Measurements from ENCODE around the gene HMCES.

DNA sequence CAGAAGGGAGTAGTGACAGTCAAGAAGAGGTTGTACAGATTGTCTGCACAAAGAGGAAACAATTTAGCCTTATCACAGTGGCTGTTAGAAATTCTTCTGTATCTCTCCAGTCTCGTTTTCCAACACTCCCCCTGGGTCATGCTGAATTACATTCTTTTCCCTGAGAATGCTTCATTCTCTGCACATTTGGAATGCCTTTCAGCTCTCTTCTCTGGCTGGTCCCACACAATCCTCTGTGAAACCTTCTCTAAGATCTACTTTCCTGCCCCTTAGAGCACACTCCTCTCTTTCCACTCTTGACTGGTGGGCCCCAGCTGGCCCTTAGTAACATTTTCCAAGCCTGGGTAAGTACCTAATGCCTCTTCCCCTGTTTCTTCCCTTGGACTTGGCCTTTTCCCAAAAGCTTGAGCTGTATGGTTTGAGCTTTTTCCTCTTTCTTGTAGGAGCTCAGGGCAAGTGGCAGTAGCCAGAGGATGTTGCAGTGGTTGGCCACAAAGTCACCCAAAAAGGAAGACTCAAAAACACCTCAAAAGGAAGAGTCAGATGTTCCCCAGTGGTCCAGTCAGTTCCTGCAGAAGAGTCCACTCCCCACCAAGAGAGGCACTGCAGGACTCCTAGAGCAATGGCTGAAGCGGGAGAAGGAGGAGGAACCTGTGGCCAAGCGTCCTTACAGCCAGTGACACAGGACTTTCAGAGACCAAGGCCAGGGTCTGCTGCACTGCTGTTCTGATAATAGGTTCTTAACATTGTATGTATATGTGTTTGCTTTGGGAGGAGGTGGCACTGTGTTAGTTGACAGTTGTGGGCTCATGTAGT is 25.7 kb downstream of the HMCES start:
- TF ChIP-seq GATA2 (CRISPR knock-in tag; IDR thresholded peaks at IDR 0.05), result no peak
- no peak for TF ChIP-seq YY1 (IDR thresholded peaks at IDR 0.05; ENCODE audit: low read depth)
- TF ChIP-seq, protein P1, sequence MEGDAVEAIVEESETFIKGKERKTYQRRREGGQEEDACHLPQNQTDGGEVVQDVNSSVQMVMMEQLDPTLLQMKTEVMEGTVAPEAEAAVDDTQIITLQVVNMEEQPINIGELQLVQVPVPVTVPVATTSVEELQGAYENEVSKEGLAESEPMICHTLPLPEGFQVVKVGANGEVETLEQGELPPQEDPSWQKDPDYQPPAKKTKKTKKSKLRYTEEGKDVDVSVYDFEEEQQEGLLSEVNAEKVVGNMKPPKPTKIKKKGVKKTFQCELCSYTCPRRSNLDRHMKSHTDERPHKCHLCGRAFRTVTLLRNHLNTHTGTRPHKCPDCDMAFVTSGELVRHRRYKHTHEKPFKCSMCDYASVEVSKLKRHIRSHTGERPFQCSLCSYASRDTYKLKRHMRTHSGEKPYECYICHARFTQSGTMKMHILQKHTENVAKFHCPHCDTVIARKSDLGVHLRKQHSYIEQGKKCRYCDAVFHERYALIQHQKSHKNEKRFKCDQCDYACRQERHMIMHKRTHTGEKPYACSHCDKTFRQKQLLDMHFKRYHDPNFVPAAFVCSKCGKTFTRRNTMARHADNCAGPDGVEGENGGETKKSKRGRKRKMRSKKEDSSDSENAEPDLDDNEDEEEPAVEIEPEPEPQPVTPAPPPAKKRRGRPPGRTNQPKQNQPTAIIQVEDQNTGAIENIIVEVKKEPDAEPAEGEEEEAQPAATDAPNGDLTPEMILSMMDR (IDR thresholded peaks at IDR 0.05), result no peak
- no peak for TF ChIP-seq FOSL2 (IDR thresholded peaks at IDR 0.05; ENCODE audit: borderline replicate concordance, low read depth)
- TF ChIP-seq, protein P2, sequence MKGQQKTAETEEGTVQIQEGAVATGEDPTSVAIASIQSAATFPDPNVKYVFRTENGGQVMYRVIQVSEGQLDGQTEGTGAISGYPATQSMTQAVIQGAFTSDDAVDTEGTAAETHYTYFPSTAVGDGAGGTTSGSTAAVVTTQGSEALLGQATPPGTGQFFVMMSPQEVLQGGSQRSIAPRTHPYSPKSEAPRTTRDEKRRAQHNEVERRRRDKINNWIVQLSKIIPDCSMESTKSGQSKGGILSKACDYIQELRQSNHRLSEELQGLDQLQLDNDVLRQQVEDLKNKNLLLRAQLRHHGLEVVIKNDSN (IDR thresholded peaks at IDR 0.05; ENCODE audit: borderline replicate concordance, low read depth), result no peak
- no peak for TF ChIP-seq MEF2A (IDR thresholded peaks at IDR 0.05; ENCODE audit: borderline replicate concordance, low read depth)
- no peak for TF ChIP-seq NRF1 (IDR thresholded peaks at IDR 0.05; ENCODE audit: low read depth, low read length)
- no peak for TF ChIP-seq TEAD4 (IDR thresholded peaks at IDR 0.05; ENCODE audit: borderline replicate concordance, insufficient read depth)
- no peak for TF ChIP-seq EP300 (IDR thresholded peaks at IDR 0.05; ENCODE audit: borderline replicate concordance in 1 of 2, low read depth in 1 of 2, low read length in 1 of 2)
- TF ChIP-seq SMC3 (IDR thresholded peaks at IDR 0.05; ENCODE audit: low read depth, low read length), result no peak
- TF ChIP-seq, protein P3, sequence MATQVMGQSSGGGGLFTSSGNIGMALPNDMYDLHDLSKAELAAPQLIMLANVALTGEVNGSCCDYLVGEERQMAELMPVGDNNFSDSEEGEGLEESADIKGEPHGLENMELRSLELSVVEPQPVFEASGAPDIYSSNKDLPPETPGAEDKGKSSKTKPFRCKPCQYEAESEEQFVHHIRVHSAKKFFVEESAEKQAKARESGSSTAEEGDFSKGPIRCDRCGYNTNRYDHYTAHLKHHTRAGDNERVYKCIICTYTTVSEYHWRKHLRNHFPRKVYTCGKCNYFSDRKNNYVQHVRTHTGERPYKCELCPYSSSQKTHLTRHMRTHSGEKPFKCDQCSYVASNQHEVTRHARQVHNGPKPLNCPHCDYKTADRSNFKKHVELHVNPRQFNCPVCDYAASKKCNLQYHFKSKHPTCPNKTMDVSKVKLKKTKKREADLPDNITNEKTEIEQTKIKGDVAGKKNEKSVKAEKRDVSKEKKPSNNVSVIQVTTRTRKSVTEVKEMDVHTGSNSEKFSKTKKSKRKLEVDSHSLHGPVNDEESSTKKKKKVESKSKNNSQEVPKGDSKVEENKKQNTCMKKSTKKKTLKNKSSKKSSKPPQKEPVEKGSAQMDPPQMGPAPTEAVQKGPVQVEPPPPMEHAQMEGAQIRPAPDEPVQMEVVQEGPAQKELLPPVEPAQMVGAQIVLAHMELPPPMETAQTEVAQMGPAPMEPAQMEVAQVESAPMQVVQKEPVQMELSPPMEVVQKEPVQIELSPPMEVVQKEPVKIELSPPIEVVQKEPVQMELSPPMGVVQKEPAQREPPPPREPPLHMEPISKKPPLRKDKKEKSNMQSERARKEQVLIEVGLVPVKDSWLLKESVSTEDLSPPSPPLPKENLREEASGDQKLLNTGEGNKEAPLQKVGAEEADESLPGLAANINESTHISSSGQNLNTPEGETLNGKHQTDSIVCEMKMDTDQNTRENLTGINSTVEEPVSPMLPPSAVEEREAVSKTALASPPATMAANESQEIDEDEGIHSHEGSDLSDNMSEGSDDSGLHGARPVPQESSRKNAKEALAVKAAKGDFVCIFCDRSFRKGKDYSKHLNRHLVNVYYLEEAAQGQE (IDR thresholded peaks at IDR 0.05; ENCODE audit: low read depth, low read length), result no peak
